ENCODE results near the gene ATG14. TPM values are rescaled to one million over a fixed set of nuclear protein-coding genes. Genes with fewer than 3 reads are reported as not detected.
"Not testable (repeated sequence)": the region's sequence is repeated elsewhere in the genome, so short reads cannot be mapped to it uniquely, and the experiment has no call there.

ATG14 gene
- total and polyA plus RNA-seq, 4 experiments from 2014 or later, result 2.5 to 18.4 (median 13.3) TPM

GRCh38 chr14:55425091-55425490 lies 13.5 kb upstream of the ATG14 start:
- no peak for DNase-seq
- H3K27ac Mint-ChIP-seq, result no peak overlapping the region
- Histone ChIP-seq H3K4me3 (ENCODE audit: low read length in 2 of 2) (no peak overlapping the region), H3K36me3 (ENCODE audit: insufficient read depth, low read length) (no peaks in the 10 kb centered on the region), H3K27ac (ENCODE audit: low read depth, low read length) (no peak overlapping the region), H3K4me1 (ENCODE audit: insufficient read depth, low read length) (peaks cover 4% of the 10 kb centered on the region), H3K27me3 (ENCODE audit: insufficient read depth, low read length) (no peaks in the 10 kb centered on the region), H3K9me3 (ENCODE audit: control insufficient read depth in 1 of 2, low read length in 2 of 2) (no peaks in the 10 kb centered on the region)
- peaks cover 3 to 5% (median 4%) of the 10 kb centered on the region in 4 donors for H3K4me1 Mint-ChIP-seq
- no peaks in the 10 kb centered on the region for H3K36me3 Mint-ChIP-seq
- ChIA-PET POLR2A (ENCODE audit: partially characterized antibody) (no interaction called here), CTCF (ENCODE audit: partially characterized antibody) (interaction anchor here (1.0 to 2.4 kb wide), 4 partner anchors 10 to 154 kb away, joined by 3 to 11 read pairs (median 4); no protein-coding TSS in a partner anchor)
- H3K4me3 Mint-ChIP-seq, result no peak overlapping the region
- H3K9me3 Mint-ChIP-seq, result no peaks in the 10 kb centered on the region
- intact Hi-C loops (cut with micrococcal nuclease), result no loop called here
- no peaks in the 10 kb centered on the region for H3K27me3 Mint-ChIP-seq

- DNase-seq, result no peak
- ChIA-PET CTCF (ENCODE audit: partially characterized antibody) (interaction anchor here (1.4 to 2.4 kb wide), 2 partner anchors 8 to 23 kb away, joined by 6 to 11 read pairs; no protein-coding TSS in a partner anchor), POLR2A (ENCODE audit: partially characterized antibody) (no interaction called here)
- Histone ChIP-seq H3K27me3 (ENCODE audit: insufficient read depth, low read length) (no peaks in the 10 kb centered on the region), H3K9me3 (ENCODE audit: control insufficient read depth in 1 of 2, low read length in 2 of 2) (no peaks in the 10 kb centered on the region), H3K4me3 (ENCODE audit: low read length in 2 of 2) (no peak overlapping the region), H3K27ac (ENCODE audit: low read depth, low read length) (no peak overlapping the region), H3K36me3 (ENCODE audit: insufficient read depth, low read length) (no peaks in the 10 kb centered on the region), H3K4me1 (ENCODE audit: insufficient read depth, low read length) (no peaks in the 10 kb centered on the region)
- intact Hi-C loops (cut with micrococcal nuclease), result no loop called here
- no peaks in the 10 kb centered on the region for H3K4me1 Mint-ChIP-seq
- H3K27me3 Mint-ChIP-seq, result no peaks in the 10 kb centered on the region
- H3K36me3 Mint-ChIP-seq, result no peaks in the 10 kb centered on the region
- no peak overlapping the region for H3K27ac Mint-ChIP-seq
- H3K4me3 Mint-ChIP-seq, result no peak overlapping the region
- no peaks in the 10 kb centered on the region for H3K9me3 Mint-ChIP-seq
Measured at GRCh38 chr14:55423969-55424368, 12.3 kb upstream of the ATG14 start.

GRCh38 chr14:55422338-55422737 lies 10.7 kb upstream of the ATG14 start:
- CTCF ChIA-PET (ENCODE audit: partially characterized antibody), result interaction anchor here (1.5 kb wide), 1 partner anchor 9 kb away, joined by 4 read pairs; no protein-coding TSS in a partner anchor
- H3K27me3 ChIP-seq (ENCODE audit: insufficient read depth, low read length); POLR2A ChIA-PET (ENCODE audit: partially characterized antibody); H3K36me3 Mint-ChIP-seq; H3K4me1 ChIP-seq (ENCODE audit: insufficient read depth, low read length); intact Hi-C loops (cut with micrococcal nuclease); H3K9me3 Mint-ChIP-seq; H3K4me3 Mint-ChIP-seq; H3K27ac ChIP-seq (ENCODE audit: low read depth, low read length); H3K27ac Mint-ChIP-seq; H3K4me1 Mint-ChIP-seq; H3K4me3 ChIP-seq (ENCODE audit: low read length in 2 of 2); H3K27me3 Mint-ChIP-seq; DNase-seq; H3K9me3 ChIP-seq (ENCODE audit: control insufficient read depth in 1 of 2, low read length in 2 of 2); H3K36me3 ChIP-seq (ENCODE audit: insufficient read depth, low read length): not testable (repeated sequence)

GRCh38 chr14:55419663-55420062 lies 8.0 kb upstream of the ATG14 start:
- no peak overlapping the region for H3K27ac ChIP-seq (ENCODE audit: low read depth, low read length)
- DNase-seq, result no peak
- Mint-ChIP-seq H3K36me3 (no peaks in the 10 kb centered on the region), H3K4me3 (no peak overlapping the region), H3K4me1 (no peaks in the 10 kb centered on the region), H3K9me3 (no peaks in the 10 kb centered on the region), H3K27ac (no peak overlapping the region), H3K27me3 (no peaks in the 10 kb centered on the region)
- H3K4me1 ChIP-seq (ENCODE audit: insufficient read depth, low read length), result no peaks in the 10 kb centered on the region
- no peaks in the 10 kb centered on the region for H3K27me3 ChIP-seq (ENCODE audit: insufficient read depth, low read length)
- intact Hi-C loops (cut with micrococcal nuclease), result no loop called here
- no peak overlapping the region for H3K4me3 ChIP-seq (ENCODE audit: low read length in 2 of 2)
- ChIA-PET CTCF (ENCODE audit: partially characterized antibody) (interaction anchor here (0.5 to 4.0 kb wide), 3 partner anchors 9 to 210 kb away, joined by 3 to 22 read pairs (median 5); no protein-coding TSS in a partner anchor), POLR2A (ENCODE audit: partially characterized antibody) (no interaction called here)
- no peaks in the 10 kb centered on the region for H3K36me3 ChIP-seq (ENCODE audit: insufficient read depth, low read length)
- H3K9me3 ChIP-seq (ENCODE audit: control insufficient read depth in 1 of 2, low read length in 2 of 2), result no peaks in the 10 kb centered on the region

- Mint-ChIP-seq H3K4me3 (no peak overlapping the region), H3K36me3 (no peaks in the 10 kb centered on the region), H3K27me3 (peaks cover 0 to 2% of the 10 kb centered on the region in 2 donors), H3K4me1 (no peaks in the 10 kb centered on the region), H3K27ac (no peak overlapping the region), H3K9me3 (no peaks in the 10 kb centered on the region)
- H3K27me3 ChIP-seq (ENCODE audit: insufficient read depth, low read length), result no peaks in the 10 kb centered on the region
- H3K27ac ChIP-seq (ENCODE audit: low read depth, low read length), result no peak overlapping the region
- CTCF ChIA-PET (ENCODE audit: partially characterized antibody), result interaction anchor here (0.7 to 4.0 kb wide), 5 partner anchors 10 to 208 kb away, joined by 3 to 22 read pairs (median 3); no protein-coding TSS in a partner anchor
- H3K4me1 ChIP-seq (ENCODE audit: insufficient read depth, low read length), result no peaks in the 10 kb centered on the region
- no peaks in the 10 kb centered on the region for H3K36me3 ChIP-seq (ENCODE audit: insufficient read depth, low read length)
- DNase-seq, result no peak
- POLR2A ChIA-PET (ENCODE audit: partially characterized antibody), result interaction anchor here (0.7 kb wide), 1 partner anchor 133 kb away, joined by 3 read pairs; no protein-coding TSS in a partner anchor
- intact Hi-C loops (cut with micrococcal nuclease), result no loop called here
- H3K4me3 ChIP-seq (ENCODE audit: low read length in 2 of 2), result no peak overlapping the region
- H3K9me3 ChIP-seq (ENCODE audit: control insufficient read depth in 1 of 2, low read length in 2 of 2), result no peaks in the 10 kb centered on the region
Measured at GRCh38 chr14:55418411-55418810, 6.8 kb upstream of the ATG14 start.

GRCh38 chr14:55417955-55418354 lies 6.3 kb upstream of the ATG14 start:
- Histone ChIP-seq H3K9me3 (ENCODE audit: control insufficient read depth in 1 of 2, low read length in 2 of 2) (no peaks in the 10 kb centered on the region), H3K27me3 (ENCODE audit: insufficient read depth, low read length) (no peaks in the 10 kb centered on the region), H3K4me3 (ENCODE audit: low read length in 2 of 2) (no peak overlapping the region), H3K27ac (ENCODE audit: low read depth, low read length) (no peak overlapping the region), H3K36me3 (ENCODE audit: insufficient read depth, low read length) (no peaks in the 10 kb centered on the region), H3K4me1 (ENCODE audit: insufficient read depth, low read length) (no peaks in the 10 kb centered on the region)
- intact Hi-C loops (cut with micrococcal nuclease), result no loop called here
- H3K36me3 Mint-ChIP-seq, result no peaks in the 10 kb centered on the region
- CTCF ChIA-PET (ENCODE audit: partially characterized antibody), result interaction anchor here (0.7 to 4.0 kb wide), 7 partner anchors 10 to 207 kb away, joined by 3 to 22 read pairs (median 3); no protein-coding TSS in a partner anchor
- no peak overlapping the region for H3K27ac Mint-ChIP-seq
- no peaks in the 10 kb centered on the region for H3K9me3 Mint-ChIP-seq
- H3K4me1 Mint-ChIP-seq, result no peaks in the 10 kb centered on the region
- DNase-seq, result no peak
- peaks cover 0 to 2% of the 10 kb centered on the region in 2 donors for H3K27me3 Mint-ChIP-seq
- POLR2A ChIA-PET (ENCODE audit: partially characterized antibody), result interaction anchor here (0.7 kb wide), 1 partner anchor 133 kb away, joined by 3 read pairs; no protein-coding TSS in a partner anchor
- no peak overlapping the region for H3K4me3 Mint-ChIP-seq

GRCh38 chr14:55416866-55417265 lies 5.2 kb upstream of the ATG14 start:
- H3K4me1 ChIP-seq (ENCODE audit: insufficient read depth, low read length), result peaks cover 6% of the 10 kb centered on the region
- peaks cover 6 to 10% (median 6%) of the 10 kb centered on the region in 4 donors for H3K4me1 Mint-ChIP-seq
- ChIA-PET POLR2A (ENCODE audit: partially characterized antibody) (interaction anchor here (0.5 to 1.1 kb wide), 2 partner anchors 13 to 56 kb away, joined by 3 read pairs; no protein-coding TSS in a partner anchor), CTCF (ENCODE audit: partially characterized antibody) (interaction anchor here (0.8 to 4.0 kb wide), 8 partner anchors 11 to 1057 kb away, joined by 3 to 22 read pairs (median 4); no protein-coding TSS in a partner anchor)
- no peaks in the 10 kb centered on the region for H3K9me3 ChIP-seq (ENCODE audit: control insufficient read depth in 1 of 2, low read length in 2 of 2)
- no peak overlapping the region for H3K27ac Mint-ChIP-seq
- H3K36me3 Mint-ChIP-seq, result no peaks in the 10 kb centered on the region
- no peak overlapping the region for H3K27ac ChIP-seq (ENCODE audit: low read depth, low read length)
- no peak overlapping the region for H3K4me3 ChIP-seq (ENCODE audit: low read length in 2 of 2)
- H3K4me3 Mint-ChIP-seq, result no peak overlapping the region
- no peak for DNase-seq
- peaks cover 0 to 2% of the 10 kb centered on the region in 2 donors for H3K27me3 Mint-ChIP-seq
- intact Hi-C loops (cut with micrococcal nuclease), result no loop called here
- no peaks in the 10 kb centered on the region for H3K36me3 ChIP-seq (ENCODE audit: insufficient read depth, low read length)
- H3K27me3 ChIP-seq (ENCODE audit: insufficient read depth, low read length), result no peaks in the 10 kb centered on the region
- H3K9me3 Mint-ChIP-seq, result no peaks in the 10 kb centered on the region
